ENCODE data around the gene LRP5. TPM values are rescaled to one million over a fixed set of nuclear protein-coding genes. Genes with fewer than 3 reads are reported as not detected.

Gene LRP5
- total and polyA plus RNA-seq, 3 donors from 2014 or later, result 15.7 to 21.3 (median 20.6) TPM

GRCh38 chr11:68324695-68325094, 12.3 kb downstream of the LRP5 start:
- peaks cover 22% of the 10 kb centered on the region for H3K4me1 ChIP-seq
- WGBS, 2 donors, result 97 to 100% methylated on average over 1 to 10 of the region's 10 CpGs
- no peak for TF ChIP-seq POLR2A (IDR thresholded peaks at IDR 0.05)
- no peak for TF ChIP-seq CTCF (IDR thresholded peaks at IDR 0.05)
- no peaks in the 10 kb centered on the region for H3K36me3 ChIP-seq (ENCODE audit: low read depth, missing control alignments)
- no peak overlapping the region for H3K4me3 ChIP-seq
- no peaks in the 10 kb centered on the region for H3K27me3 ChIP-seq
- intact Hi-C loops (cut with DNase I; ENCODE audit: low total_unique reads), result no loop called here
- no peaks in the 10 kb centered on the region for H3K9me3 ChIP-seq
- no peak for DNase-seq
- no peak overlapping the region for H3K27ac ChIP-seq

GRCh38 chr11:68325183-68325906, 13.0 kb downstream of the LRP5 start:
- TF ChIP-seq POLR2A (IDR thresholded peaks at IDR 0.05) (no peak), CTCF (IDR thresholded peaks at IDR 0.05) (no peak)
- no peaks in the 10 kb centered on the region for H3K9me3 ChIP-seq
- no peak for DNase-seq
- H3K4me1 ChIP-seq, result peaks cover 27% of the 10 kb centered on the region
- H3K27me3 ChIP-seq, result no peaks in the 10 kb centered on the region
- H3K27ac ChIP-seq, result no peak overlapping the region
- no peaks in the 10 kb centered on the region for H3K36me3 ChIP-seq (ENCODE audit: low read depth, missing control alignments)
- H3K4me3 ChIP-seq, result no peak overlapping the region
- 83% methylated on average over 5 to 18 of the region's 18 CpGs for whole genome bisulfite sequencing, 2 donors
- intact Hi-C loops (cut with DNase I; ENCODE audit: low total_unique reads), result no loop called here

- no peak for DNase-seq
- no peaks in the 10 kb centered on the region for H3K9me3 ChIP-seq
- H3K4me1 ChIP-seq, result peaks cover 27% of the 10 kb centered on the region
- H3K4me3 ChIP-seq, result no peak overlapping the region
- no peaks in the 10 kb centered on the region for H3K27me3 ChIP-seq
- intact Hi-C loops (cut with DNase I; ENCODE audit: low total_unique reads), result no loop called here
- H3K36me3 ChIP-seq (ENCODE audit: low read depth, missing control alignments), result no peaks in the 10 kb centered on the region
- WGBS, 2 donors, result 91 to 95% methylated on average over 13 of the region's 13 CpGs
- no peak overlapping the region for H3K27ac ChIP-seq
- TF ChIP-seq POLR2A (IDR thresholded peaks at IDR 0.05) (no peak), CTCF (IDR thresholded peaks at IDR 0.05) (no peak)
Observed at GRCh38 chr11:68325907-68326220, 13.5 kb downstream of the LRP5 start.

- Histone ChIP-seq H3K27me3 (no peaks in the 10 kb centered on the region), H3K4me3 (no peak overlapping the region), H3K27ac (no peak overlapping the region), H3K36me3 (ENCODE audit: low read depth, missing control alignments) (no peaks in the 10 kb centered on the region), H3K9me3 (no peaks in the 10 kb centered on the region), H3K4me1 (peaks cover 31% of the 10 kb centered on the region)
- no peak for DNase-seq
- intact Hi-C loops (cut with DNase I; ENCODE audit: low total_unique reads), result no loop called here
- WGBS, 2 donors, result 91 to 96% methylated on average over 10 to 23 of the region's 28 CpGs
- TF ChIP-seq CTCF (IDR thresholded peaks at IDR 0.05) (no peak), POLR2A (IDR thresholded peaks at IDR 0.05) (no peak)
Observed at GRCh38 chr11:68326334-68327215, 14.2 kb downstream of the LRP5 start.

All from testis (tissue), 3 donors.